K562 (cell line): ENCODE data around the gene RNU1-4. TPM values are rescaled to one million over a fixed set of nuclear protein-coding genes. Genes with fewer than 3 reads are reported as not detected.
"Not testable (repeated sequence)": the region's sequence is repeated elsewhere in the genome, so short reads cannot be mapped to it uniquely, and the experiment has no call there.

Source experiments
- ATAC-seq: fragments of 200-7000 bp; cut with Tn5 transposase; 3 replicates; pipeline ENCODE4 v1.9.1; 2020; ENCODE audit warnings: moderate library complexity
- BruUV-seq: library from RNA; stranded (reverse); fragments of 400-500 nt; replicated peaks from 2 replicates; lab custom pipeline; 2021; lab: Mats Ljungman, UMichigan
- CTCF ChIA-PET: fragments of 300-600 bp; formaldehyde crosslinking; extraction: SDS; loops from one replicate; lab custom pipeline; 2021; ENCODE audit warnings: low intra/inter-chr PET ratio; lab: Yijun Ruan, JAX
- POLR2A ChIA-PET: fragments of 300-600, 350-650 bp; sonication (Branson Sonifier 250); formaldehyde crosslinking; extraction: SDS; loops from one replicate; lab custom pipeline; 2021; ENCODE audit warnings: antibody characterized with exemption, inconsistent platforms; lab: Yijun Ruan, JAX
- DNase-seq, 4 experiments: peaks; one replicate each; pipeline versions ENCODE4 v3.0.0 to v3.0.0-alpha.2; 2011 to 2018; ENCODE audit warnings: low spot score in 3 of 4, mixed read lengths in 3 of 4; ENCODE audit errors: extremely low read depth in 1 of 4
- FAIRE-seq: peaks from 2 replicates; lab custom pipeline; 2011; peaks lifted over from hg19 to GRCh38; lab: Jason Lieb, UNC
- H2AFZ ChIP-seq: 2 replicates; pipeline ENCODE4 v1.6.0; 2011; ENCODE audit warnings: low read depth, low read length, control low read depth, inconsistent platforms
- H3K27ac ChIP-seq: fragments of 200-600 bp; 3 replicates; pipeline ENCODE4 v1.8.0; 2011; ENCODE audit warnings: low read depth, mild to moderate bottlenecking, control low read depth, inconsistent platforms, low read length, moderate library complexity, mixed read lengths; ENCODE audit errors: extremely low read depth
- H3K27me3 ChIP-seq, 2 experiments: fragments of 300-600 bp in 1 of 2; 2 replicates in 1 of 2; 3 replicates in 1 of 2; pipeline versions ENCODE4 v1.6.0 to v1.8.0; 2011; ENCODE audit warnings: inconsistent platforms in 2 of 2, low read length in 2 of 2, mild to moderate bottlenecking in 1 of 2, mixed read lengths in 1 of 2, moderate library complexity in 1 of 2; ENCODE audit not compliant: control insufficient read depth in 2 of 2, insufficient read depth in 2 of 2
- H3K36me3 ChIP-seq: fragments of 300-600 bp; 3 replicates; pipeline ENCODE4 v1.8.0; 2011; ENCODE audit warnings: mild to moderate bottlenecking, low read length, inconsistent platforms; ENCODE audit not compliant: control insufficient read depth, insufficient read depth
- H3K4me1 ChIP-seq, 2 experiments: fragments of 200-600 bp in 1 of 2; replicated peaks in 1 of 2; 2 replicates in 1 of 2; 3 replicates in 1 of 2; pipeline versions ENCODE4 v1.5.1 to v1.8.0; 2011; ENCODE audit warnings: inconsistent platforms in 2 of 2, low read length in 2 of 2, mild to moderate bottlenecking in 1 of 2, mixed read lengths in 1 of 2, moderate library complexity in 1 of 2; ENCODE audit not compliant: control insufficient read depth in 2 of 2, insufficient read depth in 2 of 2
- H3K4me2 ChIP-seq: 2 replicates; pipeline ENCODE4 v1.6.1; 2011; ENCODE audit warnings: low read length, control low read depth, inconsistent platforms, mixed read lengths; ENCODE audit not compliant: insufficient read depth
- H3K4me3 ChIP-seq: fragments of 200-600 bp; sonication (generic), shearing (Covaris generic); 2 replicates; pipeline ENCODE4 v1.5.1; 2016; ENCODE audit warnings: control low read depth, inconsistent platforms
- H3K79me2 ChIP-seq: fragments of 200-600 bp; 3 replicates; pipeline ENCODE4 v1.8.0; 2011; ENCODE audit warnings: low read length, inconsistent platforms; ENCODE audit not compliant: control insufficient read depth, insufficient read depth
- H3K9ac ChIP-seq, 2 experiments: 2 replicates each; pipeline versions ENCODE4 v1.6.0 to v1.6.1; 2011; ENCODE audit warnings: low read depth in 2 of 2, low read length in 2 of 2, control low read depth in 1 of 2, inconsistent platforms in 1 of 2, mild to moderate bottlenecking in 1 of 2, mixed read lengths in 1 of 2; ENCODE audit not compliant: insufficient read depth in 1 of 2
- H3K9me1 ChIP-seq: one replicate; pipeline ENCODE4 v1.6.0; 2011; ENCODE audit warnings: inconsistent platforms, mild to moderate bottlenecking, low read length, moderate library complexity; ENCODE audit not compliant: control insufficient read depth, insufficient read depth
- H3K9me3 ChIP-seq: replicated peaks from 2 replicates; pipeline ENCODE4 v1.5.1; 2011; ENCODE audit warnings: low read depth, low read length, inconsistent platforms; ENCODE audit not compliant: control insufficient read depth, insufficient read depth
- H4K20me1 ChIP-seq: replicated peaks from 2 replicates; pipeline ENCODE4 v1.6.1; 2011; ENCODE audit warnings: low read length, inconsistent platforms, mixed read lengths; ENCODE audit not compliant: control insufficient read depth, insufficient read depth
- CTBP1 ChIP-seq: fragments of 450-650 bp; IDR thresholded peaks from 2 replicates; pipeline ENCODE4 v1.6.1; 2016; ENCODE audit warnings: borderline replicate concordance
- EHMT2 ChIP-seq: fragments of 450-650 bp; IDR thresholded peaks from 2 replicates; pipeline ENCODE4 v1.6.1; 2018; ENCODE audit warnings: antibody characterized with exemption
- ETV1 ChIP-seq: fragments of 450-650 bp; conservative IDR thresholded peaks from 2 replicates; pipeline ENCODE4 v1.6.1; 2016; ENCODE audit warnings: missing genetic modification characterization, control low read depth, low read depth, missing compliant biosample characterization
- L3MBTL2 ChIP-seq: fragments of 450-650 bp; IDR thresholded peaks from 2 replicates; pipeline ENCODE4 v1.6.1; 2016; ENCODE audit warnings: mild to moderate bottlenecking, moderate library complexity
- NCOA1 ChIP-seq: fragments of 450-650 bp; IDR thresholded peaks from 2 replicates; pipeline ENCODE4 v1.6.1; 2016; ENCODE audit warnings: low read depth
- TRIM24 ChIP-seq, 2 experiments: fragments of 450-650 bp; IDR thresholded peaks; 2 replicates each; pipeline ENCODE4 v1.6.1; 2016
- ZNF133 ChIP-seq: fragments of 250-450 bp; sonication (Bioruptor Pico); IDR thresholded peaks from 2 replicates; pipeline ENCODE4 v1.4.0; 2020; ENCODE audit warnings: mild to moderate bottlenecking
- ZNF583 ChIP-seq: fragments of 250-450 bp; sonication (Bioruptor Pico); IDR thresholded peaks from 2 replicates; pipeline ENCODE4 v1.4.0; 2020
- WGBS: fragments of 100-300 bp; shearing (Covaris generic); methylation state at CpG from one replicate; pipeline ENCODE4 v1.1.6; 2016; ENCODE audit warnings: low coverage, mixed read lengths; ENCODE audit not compliant: insufficient coverage; ENCODE audit errors: missing lambda C conversion rate; 5-methylcytosine and 5-hydroxymethylcytosine counted together
- in situ Hi-C: fragments of 300-500 bp; cut with MboI; formaldehyde crosslinking; loops from 4 replicates; pipeline ENCODE4 v1.15.0; 2018; ENCODE audit warnings: inconsistent platforms, mixed read lengths
- intact Hi-C: fragments of 100-400 bp; cut with micrococcal nuclease; formaldehyde crosslinking; loops from 2 replicates; pipeline ENCODE4 v1.14.2; 2022
- polyA plus RNA-seq, 8 experiments: library from polyadenylated mRNA; depleted of rRNA in 4 of 8; stranded (reverse) in 5 of 8; unstranded in 3 of 8; fragments of >200 nt; fragmentation: Nextera tagmentation in 2 of 8; fragmentation: Illumina TruSeq in 1 of 8; extraction: Ambion mirVana in 2 of 8; extraction: Trizol in 1 of 8; gene quantifications; 2 replicates each; pipeline versions ENCODE4 v1.2.1 to v1.2.3, GENCODE V29; 2011 to 2014; ENCODE audit warnings: inconsistent platforms in 1 of 8, missing spikeins in 1 of 8
- total RNA-seq, 7 experiments: library from RNA; depleted of rRNA in 6 of 7; stranded (reverse); fragments of >200 nt in 6 of 7; fragmentation: Illumina TruSeq in 2 of 7; extraction: Trizol in 2 of 7; gene quantifications; 2 replicates each; pipeline versions ENCODE4 v1.2.1 to v1.2.3, GENCODE V29; 2011 to 2021; ENCODE audit warnings: low replicate concordance in 1 of 7
- TF ChIP-seq, protein P1 (sequence below): fragments of 250-450 bp; sonication (Bioruptor Pico); IDR thresholded peaks from 2 replicates; pipeline ENCODE4 v1.4.0; 2020; ENCODE audit warnings: mild to moderate bottlenecking

Gene RNU1-4
- total and polyA plus RNA-seq, 9 of the 15 experiments (the other 6 are each of a cell fraction or from before 2014, with no cell fraction given) = under 0.01 to 32,823 (median 2,538) TPM; not detected in 4

DNA sequence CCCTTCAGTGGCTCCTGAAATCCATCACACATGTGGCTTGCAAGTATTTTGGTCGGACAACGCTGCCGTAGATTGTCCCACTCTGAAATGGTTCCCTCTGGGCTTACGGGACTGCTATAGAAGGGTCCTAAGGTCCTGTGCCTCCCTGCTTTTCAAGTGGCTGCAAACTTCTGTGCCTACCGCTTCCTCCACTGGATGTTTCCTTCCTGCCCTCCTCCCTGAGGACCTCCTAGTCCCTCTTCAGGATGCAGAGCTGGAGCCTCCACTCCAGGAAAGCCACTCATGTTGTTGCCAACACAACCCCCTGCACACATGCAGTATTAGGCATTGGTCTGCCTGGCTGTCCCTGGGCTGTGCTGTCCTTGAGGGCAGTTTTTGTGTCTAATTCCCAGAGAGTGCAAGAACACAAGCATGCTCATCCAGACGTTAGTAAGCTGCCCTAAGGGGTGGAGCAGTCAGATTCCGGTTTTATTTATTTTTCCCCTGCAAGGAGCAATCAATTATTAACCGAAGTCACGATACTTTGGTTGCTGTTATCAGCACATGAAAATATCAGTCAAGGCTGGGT lies 26.5 kb downstream of the RNU1-4 start (continued):
- TF ChIP-seq TRIM24 (IDR thresholded peaks at IDR 0.05) (peak in 1 of 2 experiments; percentile 60; a peak in 1 of 4 replicates), NCOA1 (peak; percentile 61; the same call in 1 of the 2 replicates), CTBP1 (0 out of 2 replicates have a peak, but pooled peaks have one; percentile 39), ZNF583 (CRISPR knock-in tag) (peak; percentile 51; the same call in 1 of the 2 replicates), EHMT2 (peak; percentile 57; the same call in 1 of the 2 replicates), ZNF133 (0 out of 2 replicates have a peak, but pooled peaks have one; percentile 41), L3MBTL2 (peak; percentile 70), ETV1 (tag) (0 out of 2 replicates have a peak, but pooled peaks have one; percentile 34)
- TF ChIP-seq, protein P1, sequence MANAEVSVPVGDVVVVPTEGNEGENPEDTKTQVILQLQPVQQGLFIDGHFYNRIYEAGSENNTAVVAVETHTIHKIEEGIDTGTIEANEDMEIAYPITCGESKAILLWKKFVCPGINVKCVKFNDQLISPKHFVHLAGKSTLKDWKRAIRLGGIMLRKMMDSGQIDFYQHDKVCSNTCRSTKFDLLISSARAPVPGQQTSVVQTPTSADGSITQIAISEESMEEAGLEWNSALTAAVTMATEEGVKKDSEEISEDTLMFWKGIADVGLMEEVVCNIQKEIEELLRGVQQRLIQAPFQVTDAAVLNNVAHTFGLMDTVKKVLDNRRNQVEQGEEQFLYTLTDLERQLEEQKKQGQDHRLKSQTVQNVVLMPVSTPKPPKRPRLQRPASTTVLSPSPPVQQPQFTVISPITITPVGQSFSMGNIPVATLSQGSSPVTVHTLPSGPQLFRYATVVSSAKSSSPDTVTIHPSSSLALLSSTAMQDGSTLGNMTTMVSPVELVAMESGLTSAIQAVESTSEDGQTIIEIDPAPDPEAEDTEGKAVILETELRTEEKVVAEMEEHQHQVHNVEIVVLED (CRISPR knock-in tag) = peak; percentile 34; the same call in 1 of the 2 replicates

DNA sequence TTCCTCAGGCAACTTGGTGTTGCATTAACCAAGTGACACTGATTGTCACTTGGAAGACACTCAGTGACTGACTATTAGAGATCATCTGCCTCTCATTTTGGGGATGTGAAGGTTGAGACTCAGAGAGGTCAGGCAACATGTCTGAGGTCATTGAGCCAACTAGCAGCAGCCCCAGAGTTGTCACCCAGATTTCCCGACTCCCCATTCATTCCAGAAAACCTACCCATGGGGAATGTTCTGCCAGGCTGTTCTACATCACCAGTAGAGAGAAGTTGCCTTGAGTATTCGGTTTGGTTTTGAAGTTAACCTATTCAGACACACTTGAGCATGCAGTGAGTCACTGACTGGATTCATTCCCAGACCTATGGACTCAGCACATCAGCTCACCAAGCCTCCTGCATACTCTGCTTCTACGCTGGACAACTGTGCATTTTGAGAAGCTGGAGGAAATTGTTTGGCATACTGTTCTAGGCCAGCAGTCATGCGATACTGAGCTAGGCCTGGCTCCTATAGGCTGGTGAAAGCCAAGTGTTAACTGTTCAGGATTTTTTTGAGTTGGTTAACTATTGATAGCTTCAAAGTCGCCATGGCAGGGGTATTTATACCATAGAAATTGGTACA lies 29.9 kb downstream of the RNU1-4 start:
- in situ Hi-C loops = loop anchor here (5.0 kb wide), 1 partner anchor 43 kb away; no protein-coding TSS in a partner anchor
- POLR2A ChIA-PET = not testable (repeated sequence)

DNA sequence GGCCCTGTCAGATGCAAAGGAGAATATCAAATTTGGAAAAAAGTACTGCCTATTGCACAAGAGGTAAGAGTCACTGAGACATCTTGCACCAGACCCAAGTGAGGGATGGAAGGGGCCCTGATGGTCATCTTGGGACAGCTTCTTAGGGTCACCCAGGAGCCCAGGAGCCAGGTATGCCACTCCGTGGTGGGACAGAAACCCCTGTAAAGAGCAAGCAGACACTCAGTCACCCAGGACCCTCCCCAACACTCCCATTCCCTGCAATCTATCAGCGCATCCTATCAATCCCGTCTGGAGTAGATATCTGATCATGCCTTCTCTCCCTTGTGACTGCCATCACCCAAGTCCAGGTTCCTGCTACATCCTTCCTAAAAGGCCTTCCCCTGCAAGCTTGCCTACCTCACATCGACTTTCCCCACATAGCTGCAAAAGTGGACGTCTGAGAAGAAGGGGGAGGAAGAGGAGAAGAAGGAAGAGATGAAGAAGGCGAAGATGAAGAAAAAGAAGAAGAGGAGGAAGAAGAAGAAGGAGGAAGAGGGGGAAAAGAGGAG lies 30.7 kb downstream of the RNU1-4 start:
- BruUV-seq, intact Hi-C loops: not testable (repeated sequence)

More for the DNA sequence above, 29.9 kb downstream of the RNU1-4 start:
- H3K79me2 ChIP-seq, H4K20me1 ChIP-seq, H2AFZ ChIP-seq, intact Hi-C loops, CTCF ChIA-PET, H3K4me3 ChIP-seq, H3K4me1 ChIP-seq, H3K9me3 ChIP-seq, DNase-seq, H3K4me2 ChIP-seq, FAIRE-seq, H3K36me3 ChIP-seq, ATAC-seq, H3K27ac ChIP-seq, H3K9ac ChIP-seq, BruUV-seq, H3K9me1 ChIP-seq: not testable (repeated sequence)
- 1% methylated on average over 5 of the region's 5 CpGs for WGBS
- peaks cover 27 to 52% of the 10 kb centered on the region in 2 experiments for H3K27me3 ChIP-seq

More for the DNA sequence above, 30.7 kb downstream of the RNU1-4 start:
- H3K79me2 ChIP-seq, H2AFZ ChIP-seq, H3K36me3 ChIP-seq, H3K9ac ChIP-seq, H3K4me1 ChIP-seq, H3K4me2 ChIP-seq, DNase-seq, ATAC-seq, CTCF ChIA-PET, H3K27ac ChIP-seq, H3K9me1 ChIP-seq, POLR2A ChIA-PET, FAIRE-seq, H3K4me3 ChIP-seq, H4K20me1 ChIP-seq, H3K9me3 ChIP-seq: not testable (repeated sequence)
- in situ Hi-C loops = loop anchor here (5.0 kb wide), 1 partner anchor 44 kb away; no protein-coding TSS in a partner anchor
- H3K27me3 ChIP-seq = peaks cover 23 to 52% of the 10 kb centered on the region in 2 experiments
- 7% methylated on average over 5 of the region's 6 CpGs for WGBS
